ENCODE measurements around the gene PCP2.

PCP2 gene

DNA sequence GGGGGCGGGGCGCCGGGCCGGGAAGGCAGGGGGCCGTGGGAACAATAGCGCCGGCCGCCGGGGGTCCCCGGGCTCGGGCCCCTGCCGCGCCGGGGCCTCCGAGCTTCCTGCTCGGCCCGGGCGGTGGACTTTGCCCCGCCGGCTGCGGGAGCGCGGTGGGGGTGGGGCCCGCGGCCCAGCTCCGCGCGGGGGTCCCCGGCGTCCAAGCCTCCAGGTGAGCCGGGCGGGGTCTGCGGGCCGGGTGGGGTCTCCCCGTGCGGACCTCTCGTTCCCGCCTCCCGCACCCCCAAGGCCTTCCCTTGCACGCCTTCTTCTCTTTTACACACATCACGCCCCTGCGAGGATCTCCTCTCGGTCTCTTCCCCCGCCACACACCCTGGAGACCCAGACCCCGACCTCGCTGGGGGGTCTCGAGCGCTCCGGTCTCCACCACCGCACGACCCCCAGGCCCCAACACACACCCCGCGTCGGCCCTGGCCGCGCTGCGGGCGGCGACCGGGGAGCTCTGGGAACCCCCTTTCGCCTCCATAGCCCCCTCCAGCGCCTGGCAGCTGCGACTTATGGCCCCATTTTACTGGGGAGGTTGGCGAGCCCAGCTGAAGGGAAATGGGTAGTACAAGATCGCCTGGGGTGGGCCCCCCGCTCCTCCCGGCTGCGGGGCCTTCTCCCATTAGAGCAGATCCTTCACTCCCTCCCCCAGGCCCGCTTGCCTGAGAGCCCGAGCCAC lies 37.1 kb downstream of the PCP2 start:
- DNase-seq, result no peak

GRCh38 chr19:7595466-7596133 lies 37.9 kb downstream of the PCP2 start, which contains the start of gene CAMSAP3:
Gene CAMSAP3 (plus strand): TSS chr19:7595863. CDS start chr19:7596003, 140 bp downstream.
- peak; percentile 42 to 64 for DNase-seq

DNA sequence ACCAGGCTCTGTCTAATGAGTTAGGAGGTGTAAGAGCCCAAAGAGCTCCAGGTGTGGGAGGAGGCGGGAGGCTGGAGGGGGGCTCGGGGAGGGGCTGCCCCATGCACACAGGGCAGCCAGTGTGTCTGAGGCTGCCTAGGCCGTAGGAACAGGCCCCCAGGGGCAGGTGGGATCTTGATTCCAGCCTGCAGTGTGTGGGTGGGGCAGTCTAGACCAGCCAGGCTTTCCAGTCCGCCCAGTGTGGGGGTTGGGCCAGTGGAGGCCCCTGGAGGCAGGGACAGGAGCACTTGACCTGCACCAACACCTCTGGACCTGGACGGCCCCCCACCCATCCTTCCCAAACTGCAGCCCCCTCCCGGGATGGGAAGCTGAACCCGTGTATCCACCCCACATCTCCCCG lies 43.3 kb downstream of the PCP2 start:
- DNase-seq, result no peak

DNA sequence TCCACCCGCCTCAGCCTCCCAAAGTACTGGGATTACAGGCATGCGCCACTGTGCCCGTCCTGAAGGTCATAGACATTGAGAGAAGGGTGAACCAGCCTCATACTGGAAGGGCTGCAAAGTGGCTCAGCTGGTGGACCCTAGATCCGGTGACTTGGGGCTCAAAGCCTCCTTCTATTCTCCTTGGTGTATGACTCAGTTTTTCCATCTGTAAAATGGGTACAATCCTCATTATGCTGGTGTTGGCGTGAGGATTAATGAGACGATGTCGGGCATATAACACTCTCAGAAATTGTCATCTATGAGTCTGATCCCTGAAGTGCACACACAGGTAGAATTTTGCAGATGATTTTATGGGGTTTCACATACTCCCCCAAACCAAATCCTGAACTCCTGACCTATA lies 43.7 kb downstream of the PCP2 start:
- DNase-seq, result no peak

- DNase-seq, result no peak
These were observed 51.1 kb downstream of the PCP2 start for GRCh38 chr19:7582446-7582845.
